GM12891 (cell line): ENCODE results near the gene PLCD1.

ENCODE experiments used
- DNase-seq: peaks from one replicate; pipeline ENCODE4 v3.0.0; 2011; ENCODE audit warnings: low spot score; ENCODE audit not compliant: insufficient read length
- FAIRE-seq: peaks from 2 replicates; lab custom pipeline; 2011; peaks lifted over from hg19 to GRCh38; lab: Jason Lieb, UNC
- PAX5 ChIP-seq: IDR thresholded peaks from 2 replicates; pipeline ENCODE4 v1.6.1; 2011; ENCODE audit warnings: low read length, moderate library complexity, mild to moderate bottlenecking; ENCODE audit not compliant: insufficient read depth, severe bottlenecking
- POLR2A ChIP-seq: IDR thresholded peaks from 2 replicates; pipeline ENCODE4 v1.6.1; 2011; ENCODE audit warnings: low read depth, low read length, control low read depth
- POLR2AphosphoS5 ChIP-seq: IDR thresholded peaks from 2 replicates; pipeline ENCODE4 v1.6.1; 2011; ENCODE audit warnings: low read depth, low read length, control low read depth
- POU2F2 ChIP-seq: IDR thresholded peaks from 2 replicates; pipeline ENCODE4 v1.6.1; 2011; ENCODE audit warnings: low read depth, mild to moderate bottlenecking, control low read depth, low read length, moderate library complexity
- SPI1 ChIP-seq: IDR thresholded peaks from 2 replicates; pipeline ENCODE4 v1.6.1; 2011; ENCODE audit warnings: low read depth, low read length, control low read depth
- TAF1 ChIP-seq: IDR thresholded peaks from 2 replicates; pipeline ENCODE4 v1.6.1; 2011; ENCODE audit warnings: low read depth, low read length, control low read depth

Gene PLCD1

GRCh38 chr3:37968199-37968598 lies 61.2 kb downstream of the PLCD1 start:
- no peak for FAIRE-seq
- DNase-seq = no peak
- TF ChIP-seq POLR2A (no peak), POU2F2 (no peak), SPI1 (no peak), PAX5 (no peak), TAF1 (no peak), POLR2AphosphoS5 (no peak)

- TF ChIP-seq PAX5 (no peak), SPI1 (no peak), POLR2A (no peak), POLR2AphosphoS5 (no peak), POU2F2 (no peak), TAF1 (no peak)
- FAIRE-seq (peak; percentile 83), DNase-seq (peak; percentile 42)
These were observed 62.1 kb downstream of the PLCD1 start for GRCh38 chr3:37967260-37967881.

GRCh38 chr3:37964716-37965115 lies 64.7 kb downstream of the PLCD1 start:
- no peak for TF ChIP-seq SPI1
- no peak for TF ChIP-seq TAF1
- TF ChIP-seq PAX5 = no peak
- TF ChIP-seq POLR2A = no peak
- TF ChIP-seq POU2F2 = no peak
- no peak for TF ChIP-seq POLR2AphosphoS5
- no peak for DNase-seq
- FAIRE-seq = no peak

- FAIRE-seq (no peak), DNase-seq (no peak)
- TF ChIP-seq POU2F2 (no peak), POLR2A (no peak)
These were observed 65.3 kb downstream of the PLCD1 start for GRCh38 chr3:37964146-37964545.

- DNase-seq (no peak), FAIRE-seq (no peak)
- TF ChIP-seq TAF1 = no peak
- no peak for TF ChIP-seq POLR2A
- TF ChIP-seq SPI1 = no peak
- TF ChIP-seq POU2F2 = no peak
- no peak for TF ChIP-seq POLR2AphosphoS5
- no peak for TF ChIP-seq PAX5
These were observed 65.8 kb downstream of the PLCD1 start for GRCh38 chr3:37963635-37964034.

- TF ChIP-seq TAF1 (no peak), POLR2AphosphoS5 (no peak), PAX5 (no peak), SPI1 (no peak), POU2F2 (no peak), POLR2A (no peak)
- FAIRE-seq (no peak), DNase-seq (no peak)
These were observed 66.4 kb downstream of the PLCD1 start for GRCh38 chr3:37963016-37963415.

GRCh38 chr3:37961622-37962431 lies 67.6 kb downstream of the PLCD1 start:
- DNase-seq = no peak
- TF ChIP-seq POLR2A = no peak
- TF ChIP-seq PAX5 = no peak
- TF ChIP-seq POU2F2 = no peak
- no peak for TF ChIP-seq TAF1
- no peak for TF ChIP-seq SPI1
- TF ChIP-seq POLR2AphosphoS5 = no peak
- no peak for FAIRE-seq

GRCh38 chr3:37957539-37957936 lies 71.9 kb downstream of the PLCD1 start:
- DNase-seq (no peak), FAIRE-seq (peak; percentile 47)
- TF ChIP-seq SPI1 = no peak
- no peak for TF ChIP-seq POU2F2
- no peak for TF ChIP-seq POLR2AphosphoS5
- TF ChIP-seq POLR2A = no peak
- TF ChIP-seq TAF1 = no peak
- TF ChIP-seq PAX5 = no peak
